ENCODE measurements around the gene NEUROD2.

The NEUROD2 gene

GRCh38 chr17:39562395-39562794, 45.3 kb downstream of the NEUROD2 start:
- no peak for DNase-seq (ENCODE audit: low read depth)
- H3K4me3 ChIP-seq (ENCODE audit: control insufficient read depth, low read depth, low read length): no peak overlapping the region
- no peak for TF ChIP-seq CTCF (conservative IDR thresholded peaks at IDR 0.05; ENCODE audit: control insufficient read depth, insufficient read depth, low read depth, low read length)

- no peak overlapping the region for H3K4me3 ChIP-seq (ENCODE audit: control insufficient read depth, low read depth, low read length)
- no peak for DNase-seq (ENCODE audit: low read depth)
- no peak for TF ChIP-seq CTCF (conservative IDR thresholded peaks at IDR 0.05; ENCODE audit: control insufficient read depth, insufficient read depth, low read depth, low read length)
Measured at GRCh38 chr17:39556423-39556822, 51.3 kb downstream of the NEUROD2 start.

GRCh38 chr17:39555368-39555767, 52.4 kb downstream of the NEUROD2 start:
- H3K4me3 ChIP-seq (ENCODE audit: control insufficient read depth, low read depth, low read length): no peak overlapping the region
- DNase-seq (ENCODE audit: low read depth): no peak
- no peak for TF ChIP-seq CTCF (conservative IDR thresholded peaks at IDR 0.05; ENCODE audit: control insufficient read depth, insufficient read depth, low read depth, low read length)
